K562 (cell line): ENCODE data around the gene TNIK. TPM values are rescaled to one million over a fixed set of nuclear protein-coding genes. Genes with fewer than 3 reads are reported as not detected.

Experiments
- ATAC-seq: fragments of 200-7000 bp; cut with Tn5 transposase; 3 replicates; pipeline ENCODE4 v1.9.1; 2020; ENCODE audit warnings: moderate library complexity
- BruUV-seq: library from RNA; stranded (reverse); fragments of 400-500 nt; replicated peaks from 2 replicates; lab custom pipeline; 2021; lab: Mats Ljungman, UMichigan
- CTCF ChIA-PET: fragments of 300-600 bp; formaldehyde crosslinking; extraction: SDS; loops from one replicate; lab custom pipeline; 2021; ENCODE audit warnings: low intra/inter-chr PET ratio; lab: Yijun Ruan, JAX
- POLR2A ChIA-PET: fragments of 300-600, 350-650 bp; sonication (Branson Sonifier 250); formaldehyde crosslinking; extraction: SDS; loops from one replicate; lab custom pipeline; 2021; ENCODE audit warnings: antibody characterized with exemption, inconsistent platforms; lab: Yijun Ruan, JAX
- DNase-seq, 4 experiments: peaks; one replicate each; pipeline versions ENCODE4 v3.0.0 to v3.0.0-alpha.2; 2011 to 2018; ENCODE audit warnings: low spot score in 3 of 4, mixed read lengths in 3 of 4; ENCODE audit errors: extremely low read depth in 1 of 4
- FAIRE-seq: peaks from 2 replicates; lab custom pipeline; 2011; peaks lifted over from hg19 to GRCh38; lab: Jason Lieb, UNC
- H2AFZ ChIP-seq: 2 replicates; pipeline ENCODE4 v1.6.0; 2011; ENCODE audit warnings: low read depth, low read length, control low read depth, inconsistent platforms
- H3K27ac ChIP-seq: fragments of 200-600 bp; 3 replicates; pipeline ENCODE4 v1.8.0; 2011; ENCODE audit warnings: low read depth, mild to moderate bottlenecking, control low read depth, inconsistent platforms, low read length, moderate library complexity, mixed read lengths; ENCODE audit errors: extremely low read depth
- H3K27me3 ChIP-seq, 2 experiments: fragments of 300-600 bp in 1 of 2; 2 replicates in 1 of 2; 3 replicates in 1 of 2; pipeline versions ENCODE4 v1.6.0 to v1.8.0; 2011; ENCODE audit warnings: inconsistent platforms in 2 of 2, low read length in 2 of 2, mild to moderate bottlenecking in 1 of 2, mixed read lengths in 1 of 2, moderate library complexity in 1 of 2; ENCODE audit not compliant: control insufficient read depth in 2 of 2, insufficient read depth in 2 of 2
- H3K36me3 ChIP-seq: fragments of 300-600 bp; 3 replicates; pipeline ENCODE4 v1.8.0; 2011; ENCODE audit warnings: mild to moderate bottlenecking, low read length, inconsistent platforms; ENCODE audit not compliant: control insufficient read depth, insufficient read depth
- H3K4me1 ChIP-seq, 2 experiments: fragments of 200-600 bp in 1 of 2; replicated peaks in 1 of 2; 2 replicates in 1 of 2; 3 replicates in 1 of 2; pipeline versions ENCODE4 v1.5.1 to v1.8.0; 2011; ENCODE audit warnings: inconsistent platforms in 2 of 2, low read length in 2 of 2, mild to moderate bottlenecking in 1 of 2, mixed read lengths in 1 of 2, moderate library complexity in 1 of 2; ENCODE audit not compliant: control insufficient read depth in 2 of 2, insufficient read depth in 2 of 2
- H3K4me2 ChIP-seq: 2 replicates; pipeline ENCODE4 v1.6.1; 2011; ENCODE audit warnings: low read length, control low read depth, inconsistent platforms, mixed read lengths; ENCODE audit not compliant: insufficient read depth
- H3K4me3 ChIP-seq: fragments of 200-600 bp; sonication (generic), shearing (Covaris generic); 2 replicates; pipeline ENCODE4 v1.5.1; 2016; ENCODE audit warnings: control low read depth, inconsistent platforms
- H3K79me2 ChIP-seq: fragments of 200-600 bp; 3 replicates; pipeline ENCODE4 v1.8.0; 2011; ENCODE audit warnings: low read length, inconsistent platforms; ENCODE audit not compliant: control insufficient read depth, insufficient read depth
- H3K9ac ChIP-seq, 2 experiments: 2 replicates each; pipeline versions ENCODE4 v1.6.0 to v1.6.1; 2011; ENCODE audit warnings: low read depth in 2 of 2, low read length in 2 of 2, control low read depth in 1 of 2, inconsistent platforms in 1 of 2, mild to moderate bottlenecking in 1 of 2, mixed read lengths in 1 of 2; ENCODE audit not compliant: insufficient read depth in 1 of 2
- H3K9me1 ChIP-seq: one replicate; pipeline ENCODE4 v1.6.0; 2011; ENCODE audit warnings: inconsistent platforms, mild to moderate bottlenecking, low read length, moderate library complexity; ENCODE audit not compliant: control insufficient read depth, insufficient read depth
- H3K9me3 ChIP-seq: replicated peaks from 2 replicates; pipeline ENCODE4 v1.5.1; 2011; ENCODE audit warnings: low read depth, low read length, inconsistent platforms; ENCODE audit not compliant: control insufficient read depth, insufficient read depth
- H4K20me1 ChIP-seq: replicated peaks from 2 replicates; pipeline ENCODE4 v1.6.1; 2011; ENCODE audit warnings: low read length, inconsistent platforms, mixed read lengths; ENCODE audit not compliant: control insufficient read depth, insufficient read depth
- CEBPB ChIP-seq: fragments of 450-650 bp; IDR thresholded peaks from 2 replicates; pipeline ENCODE4 v1.6.1; 2016; ENCODE audit warnings: missing genetic modification characterization, missing compliant biosample characterization
- CHAMP1 ChIP-seq: fragments of 450-650 bp; IDR thresholded peaks from 2 replicates; pipeline ENCODE4 v1.6.1; 2016; ENCODE audit warnings: mild to moderate bottlenecking
- DACH1 ChIP-seq: fragments of 450-650 bp; IDR thresholded peaks from 2 replicates; pipeline ENCODE4 v1.6.1; 2018; ENCODE audit not compliant: partially characterized antibody
- ELF1 ChIP-seq: fragments of 200-800 bp; sonication (Bioruptor generic); IDR thresholded peaks from 2 replicates; pipeline ENCODE4 v1.6.1; 2016; ENCODE audit warnings: missing genetic modification characterization, missing compliant biosample characterization
- HDGF ChIP-seq: fragments of 450-650 bp; IDR thresholded peaks from 2 replicates; pipeline ENCODE4 v1.6.1; 2016
- HNRNPH1 ChIP-seq: fragments of 200-400 bp; formaldehyde crosslinking; optimal IDR thresholded peaks from 2 replicates; pipeline ENCODE3; 2017; ENCODE audit warnings: low read depth, mild to moderate bottlenecking, low read length, moderate library complexity
- HNRNPLL ChIP-seq: fragments of 200-400 bp; formaldehyde crosslinking; IDR thresholded peaks from 2 replicates; pipeline ENCODE4 v1.6.1; 2017; ENCODE audit warnings: low read length, low read depth, mild to moderate bottlenecking; ENCODE audit not compliant: poor library complexity, severe bottlenecking
- PRPF4 ChIP-seq: fragments of 200-400 bp; formaldehyde crosslinking; IDR thresholded peaks from one replicate; pipeline ENCODE4 v1.6.1; 2017; ENCODE audit warnings: low read length, low read depth, mild to moderate bottlenecking; ENCODE audit not compliant: insufficient read depth, poor library complexity, severe bottlenecking
- ZNF311 ChIP-seq: fragments of 250-450 bp; sonication (Bioruptor Pico); IDR thresholded peaks from 2 replicates; pipeline ENCODE4 v1.4.0; 2020; ENCODE audit warnings: mild to moderate bottlenecking, moderate library complexity
- ZNF589 ChIP-seq: fragments of 200-800 bp; sonication (Bioruptor generic); IDR thresholded peaks from 2 replicates; pipeline ENCODE4 v1.6.1; 2016; ENCODE audit warnings: low read depth, missing genetic modification characterization, missing compliant biosample characterization
- ZNF668 ChIP-seq: fragments of 250-450 bp; sonication (Bioruptor Pico); IDR thresholded peaks from 2 replicates; pipeline ENCODE4 v1.8.0; 2022; ENCODE audit warnings: mild to moderate bottlenecking, inconsistent platforms
- WGBS: fragments of 100-300 bp; shearing (Covaris generic); methylation state at CpG from one replicate; pipeline ENCODE4 v1.1.6; 2016; ENCODE audit warnings: low coverage, mixed read lengths; ENCODE audit not compliant: insufficient coverage; ENCODE audit errors: missing lambda C conversion rate; 5-methylcytosine and 5-hydroxymethylcytosine counted together
- in situ Hi-C: fragments of 300-500 bp; cut with MboI; formaldehyde crosslinking; loops from 4 replicates; pipeline ENCODE4 v1.15.0; 2018; ENCODE audit warnings: inconsistent platforms, mixed read lengths
- intact Hi-C: fragments of 100-400 bp; cut with micrococcal nuclease; formaldehyde crosslinking; loops from 2 replicates; pipeline ENCODE4 v1.14.2; 2022
- polyA plus RNA-seq, 8 experiments: library from polyadenylated mRNA; depleted of rRNA in 4 of 8; stranded (reverse) in 5 of 8; unstranded in 3 of 8; fragments of >200 nt; fragmentation: Nextera tagmentation in 2 of 8; fragmentation: Illumina TruSeq in 1 of 8; extraction: Ambion mirVana in 2 of 8; extraction: Trizol in 1 of 8; gene quantifications; 2 replicates each; pipeline versions ENCODE4 v1.2.1 to v1.2.3, GENCODE V29; 2011 to 2014; ENCODE audit warnings: inconsistent platforms in 1 of 8, missing spikeins in 1 of 8
- total RNA-seq, 7 experiments: library from RNA; depleted of rRNA in 6 of 7; stranded (reverse); fragments of >200 nt in 6 of 7; fragmentation: Illumina TruSeq in 2 of 7; extraction: Trizol in 2 of 7; gene quantifications; 2 replicates each; pipeline versions ENCODE4 v1.2.1 to v1.2.3, GENCODE V29; 2011 to 2021; ENCODE audit warnings: low replicate concordance in 1 of 7
- TF ChIP-seq, protein P1 (sequence below): fragments of 250-450 bp; sonication (Bioruptor Pico); IDR thresholded peaks from 2 replicates; pipeline ENCODE4 v1.8.0; 2021; ENCODE audit warnings: borderline replicate concordance, mild to moderate bottlenecking, moderate library complexity; ENCODE audit not compliant: poor library complexity, severe bottlenecking

TNIK gene
- total and polyA plus RNA-seq, 9 of the 15 experiments (the other 6 are each of a cell fraction or from before 2014, with no cell fraction given) = 6.6 to 39.0 (median 24.7) TPM

- intact Hi-C loops (loop anchor here (2.0 to 10.0 kb wide), 7 partner anchors 51 to 416 kb away; partner anchors contain the start of gene PLD1), in situ Hi-C loops (no loop called here)
- WGBS = under 1% methylated on average over 49 of the region's 51 CpGs
- peaks cover 4% of the 10 kb centered on the region for H3K9me1 ChIP-seq
- H3K4me1 ChIP-seq = peaks cover 12 to 30% of the 10 kb centered on the region in 2 experiments
- H3K27ac ChIP-seq = peak overlapping the region; percentile 84
- peaks cover 66% of the 10 kb centered on the region for H3K79me2 ChIP-seq
- ChIA-PET CTCF (interaction anchor here (0.6 kb wide), 1 partner anchor 413 kb away, joined by 3 read pairs; no protein-coding TSS in a partner anchor), POLR2A (interaction anchor here (0.6 to 3.2 kb wide), 17 partner anchors 8 to 385 kb away, joined by 3 to 12 read pairs (median 3); no protein-coding TSS in a partner anchor)
- H3K9me3 ChIP-seq = no peaks in the 10 kb centered on the region
- ATAC-seq = peak; percentile 79
- peak; percentile 60 to 83 (median 66) for DNase-seq
- peaks cover 15% of the 10 kb centered on the region for H4K20me1 ChIP-seq
- peak overlapping the region; percentile 82 to 96 for H3K9ac ChIP-seq
- TSS peak; percentile 77 for BruUV-seq
- peak overlapping the region; percentile 94 for H3K4me2 ChIP-seq
- H3K36me3 ChIP-seq = no peaks in the 10 kb centered on the region
- H3K4me3 ChIP-seq = peak overlapping the region; percentile 57
- FAIRE-seq = peak; percentile 81
- peak overlapping the region; percentile 83 for H2AFZ ChIP-seq
- no peaks in the 10 kb centered on the region for H3K27me3 ChIP-seq
- TF ChIP-seq HNRNPLL (peak; percentile 86), PRPF4 (no peak), ZNF668 (no peak), ELF1 (no peak), HDGF (no peak), ZNF589 (CRISPR knock-in tag) (peak; percentile 49; the same call in 1 of the 2 replicates), HNRNPH1 (no peak), CEBPB (tag) (peak; percentile 71), CHAMP1 (no peak; the same call in 1 of the 2 replicates), DACH1 (peak; percentile 78), ZNF311 (CRISPR knock-in tag) (no peak)
- TF ChIP-seq, protein P1, sequence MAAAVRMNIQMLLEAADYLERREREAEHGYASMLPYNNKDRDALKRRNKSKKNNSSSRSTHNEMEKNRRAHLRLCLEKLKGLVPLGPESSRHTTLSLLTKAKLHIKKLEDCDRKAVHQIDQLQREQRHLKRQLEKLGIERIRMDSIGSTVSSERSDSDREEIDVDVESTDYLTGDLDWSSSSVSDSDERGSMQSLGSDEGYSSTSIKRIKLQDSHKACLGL (CRISPR knock-in tag) = no peak
Measured at GRCh38 chr3:171460725-171461524, 720 bp upstream of the TNIK start.
